Mesodermal cell (in vitro differentiated cells): Measurements from ENCODE around the gene PRTN3.
"Not testable (repeated sequence)": the region's sequence is repeated elsewhere in the genome, so short reads cannot be mapped to it uniquely, and the experiment has no call there.

Experiments
- H3K27ac ChIP-seq: 2 replicates; pipeline ENCODE4 v1.7.0; 2013; ENCODE audit warnings: mild to moderate bottlenecking, low read depth, low read length, moderate library complexity; ENCODE audit not compliant: severe bottlenecking
- H3K36me3 ChIP-seq: 2 replicates; pipeline ENCODE4 v1.7.1; 2013; ENCODE audit warnings: mild to moderate bottlenecking, low read length, moderate library complexity; ENCODE audit not compliant: control insufficient read depth, insufficient read depth
- H3K4me1 ChIP-seq: one replicate; pipeline ENCODE4 v1.7.1; 2013; ENCODE audit warnings: mild to moderate bottlenecking, low read length; ENCODE audit not compliant: insufficient read depth, control insufficient read depth, poor library complexity, severe bottlenecking
- H3K4me3 ChIP-seq: 2 replicates; pipeline ENCODE4 v1.7.0; 2013; ENCODE audit warnings: low read length, control low read depth, mild to moderate bottlenecking; ENCODE audit not compliant: insufficient read depth, poor library complexity, severe bottlenecking; ENCODE audit errors: extremely low read depth
- H3K9me3 ChIP-seq: 2 replicates; pipeline ENCODE4 v1.7.1; 2013; ENCODE audit warnings: mild to moderate bottlenecking, low read length, moderate library complexity; ENCODE audit not compliant: control insufficient read depth
- WGBS, 2 experiments: methylation state at CpG; one replicate each; pipeline ENCODE4 v1.1.5; 2013; ENCODE audit warnings: missing lambda C conversion rate in 2 of 2; ENCODE audit not compliant: insufficient coverage in 2 of 2; 5-methylcytosine and 5-hydroxymethylcytosine counted together

PRTN3 gene

GRCh38 chr19:834216-834615 is 6.6 kb upstream of the PRTN3 start:
- no peak overlapping the region for H3K27ac ChIP-seq
- no peaks in the 10 kb centered on the region for H3K4me1 ChIP-seq
- H3K9me3 ChIP-seq, result no peaks in the 10 kb centered on the region
- WGBS, 2 experiments, result 91 to 95% methylated on average over 23 of the region's 24 CpGs
- no peak overlapping the region for H3K4me3 ChIP-seq
- no peaks in the 10 kb centered on the region for H3K36me3 ChIP-seq

GRCh38 chr19:835210-835810 is 5.5 kb upstream of the PRTN3 start:
- no peaks in the 10 kb centered on the region for H3K4me1 ChIP-seq
- 86 to 91% methylated on average over 27 to 30 of the region's 36 CpGs for WGBS, 2 experiments
- no peak overlapping the region for H3K27ac ChIP-seq
- H3K9me3 ChIP-seq, result no peaks in the 10 kb centered on the region
- H3K4me3 ChIP-seq, result no peak overlapping the region
- no peaks in the 10 kb centered on the region for H3K36me3 ChIP-seq

GRCh38 chr19:842802-843179 is 2.0 kb downstream of the PRTN3 start:
- H3K36me3 ChIP-seq, H3K4me1 ChIP-seq: not testable (repeated sequence)

GRCh38 chr19:843180-843835 is 2.5 kb downstream of the PRTN3 start:
- Histone ChIP-seq H3K27ac (no peak overlapping the region), H3K9me3 (no peaks in the 10 kb centered on the region), H3K4me3 (peak overlapping the region; percentile 8), H3K36me3 (no peaks in the 10 kb centered on the region), H3K4me1 (peaks cover 4% of the 10 kb centered on the region)
- WGBS, 2 experiments, result 10 to 11% methylated on average over 26 to 34 of the region's 46 CpGs

More at GRCh38 chr19:842802-843179, 2.0 kb downstream of the PRTN3 start:
- H3K27ac ChIP-seq, H3K9me3 ChIP-seq, H3K4me3 ChIP-seq: not testable (repeated sequence)
- 81 to 89% methylated on average over 5 of the region's 7 CpGs for WGBS, 2 experiments

DNA sequence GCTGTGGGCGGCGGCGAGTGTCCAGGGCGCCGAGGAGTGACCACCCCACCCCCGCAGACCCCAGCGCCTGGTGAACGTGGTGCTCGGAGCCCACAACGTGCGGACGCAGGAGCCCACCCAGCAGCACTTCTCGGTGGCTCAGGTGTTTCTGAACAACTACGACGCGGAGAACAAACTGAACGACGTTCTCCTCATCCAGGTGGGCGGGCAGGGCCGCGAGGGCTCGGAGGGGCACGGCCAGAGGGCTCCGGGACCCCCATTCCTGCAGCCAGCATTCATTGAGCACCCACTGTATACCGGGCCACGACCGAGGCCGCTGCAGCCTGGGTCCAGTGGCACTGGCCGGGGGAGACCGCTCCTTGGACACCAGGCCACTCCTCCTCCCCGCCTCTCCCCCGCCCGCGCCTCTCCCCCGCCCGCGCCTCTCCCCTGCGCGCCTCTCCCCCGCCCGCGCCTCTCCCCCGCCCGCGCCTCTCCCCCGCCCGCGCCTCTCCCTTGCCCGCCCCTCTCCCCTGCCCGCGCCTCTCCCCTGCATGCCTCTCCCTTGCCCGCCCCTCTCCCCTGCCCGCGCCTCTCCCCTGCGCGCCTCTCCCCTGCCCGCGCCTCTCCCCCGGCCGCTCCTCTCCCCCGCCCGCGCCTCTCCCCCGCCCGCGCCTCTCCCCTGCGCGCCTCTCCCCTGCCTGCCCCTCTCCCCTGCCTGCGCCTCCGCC is 3.2 kb downstream of the PRTN3 start:
- WGBS, 2 experiments, result 13 to 16% methylated on average over 28 to 30 of the region's 70 CpGs
- Histone ChIP-seq H3K9me3 (no peaks in the 10 kb centered on the region), H3K27ac (no peak overlapping the region), H3K4me3 (peak overlapping the region; percentile 8), H3K4me1 (peaks cover 4% of the 10 kb centered on the region), H3K36me3 (no peaks in the 10 kb centered on the region)

- no peak overlapping the region for H3K27ac ChIP-seq
- H3K4me1 ChIP-seq, result peaks cover 4% of the 10 kb centered on the region
- no peak overlapping the region for H3K4me3 ChIP-seq
- no peaks in the 10 kb centered on the region for H3K36me3 ChIP-seq
- 62 to 67% methylated on average over 7 to 8 of the region's 11 CpGs for WGBS, 2 experiments
- H3K9me3 ChIP-seq, result no peaks in the 10 kb centered on the region
Measured at GRCh38 chr19:844546-844971, 3.8 kb downstream of the PRTN3 start.

DNA sequence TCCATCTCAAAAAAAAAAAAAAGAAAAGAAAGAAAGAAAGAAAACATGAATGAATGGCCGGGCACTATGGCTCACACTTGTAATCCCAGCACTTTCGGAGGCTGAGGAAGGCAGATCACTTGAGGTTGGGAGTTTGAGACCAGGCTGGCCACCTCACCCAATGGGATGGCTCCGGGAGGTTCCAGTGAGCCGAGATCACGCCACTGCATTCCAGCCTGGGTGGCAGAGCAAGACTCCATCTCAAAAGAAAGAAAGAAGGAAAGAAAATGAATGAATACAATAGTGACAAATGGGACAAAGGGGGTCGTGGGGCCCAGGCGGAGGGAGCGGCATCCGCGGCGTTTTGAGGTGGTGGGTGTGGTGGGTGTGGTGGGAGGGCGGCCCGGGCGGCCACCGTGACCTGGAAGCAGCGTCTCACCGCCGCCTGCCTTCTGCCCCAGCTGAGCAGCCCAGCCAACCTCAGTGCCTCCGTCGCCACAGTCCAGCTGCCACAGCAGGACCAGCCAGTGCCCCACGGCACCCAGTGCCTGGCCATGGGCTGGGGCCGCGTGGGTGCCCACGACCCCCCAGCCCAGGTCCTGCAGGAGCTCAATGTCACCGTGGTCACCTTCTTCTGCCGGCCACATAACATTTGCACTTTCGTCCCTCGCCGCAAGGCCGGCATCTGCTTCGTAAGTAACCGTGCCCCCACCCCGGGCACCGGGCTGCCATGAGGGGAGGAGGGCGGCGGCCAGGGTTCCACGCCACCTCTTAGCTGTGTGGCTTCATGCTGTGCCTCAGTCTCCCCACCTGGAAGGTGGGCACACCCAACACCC is 5.1 kb downstream of the PRTN3 start:
- 80% methylated on average over 33 to 37 of the region's 37 CpGs for WGBS, 2 experiments
- no peaks in the 10 kb centered on the region for H3K36me3 ChIP-seq
- H3K9me3 ChIP-seq, result no peaks in the 10 kb centered on the region
- H3K4me1 ChIP-seq, result peaks cover 4% of the 10 kb centered on the region
- no peak overlapping the region for H3K4me3 ChIP-seq
- H3K27ac ChIP-seq, result no peak overlapping the region

DNA sequence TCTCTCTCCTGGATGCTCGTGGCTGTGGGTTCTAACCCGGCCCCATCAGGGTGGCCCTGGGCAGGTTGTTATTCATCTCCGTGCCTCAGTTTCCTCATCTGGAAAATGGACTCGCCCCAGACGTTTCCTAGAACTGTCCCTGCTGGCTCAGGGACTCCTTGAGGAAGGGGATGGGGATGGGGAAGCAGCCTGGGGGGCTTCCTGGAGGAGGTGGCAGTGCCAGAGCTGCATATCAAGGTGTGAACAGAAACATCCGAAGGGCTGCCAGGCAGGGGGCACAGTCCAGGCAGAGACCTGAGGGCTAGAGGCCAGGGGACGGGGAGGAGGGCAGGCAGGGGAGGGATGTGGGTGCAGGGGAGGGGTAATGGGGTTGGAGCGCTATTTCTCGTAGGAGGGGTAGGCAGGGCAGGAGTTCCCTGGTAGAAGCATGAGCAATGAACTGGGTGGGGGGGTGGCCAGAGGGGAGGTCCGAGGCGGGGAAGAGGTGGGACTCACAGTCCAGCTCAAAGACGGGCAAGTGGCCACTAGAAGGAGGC is 7.7 kb downstream of the PRTN3 start:
- Histone ChIP-seq H3K9me3 (no peaks in the 10 kb centered on the region), H3K4me1 (peaks cover under 1% of the 10 kb centered on the region), H3K27ac (no peak overlapping the region), H3K36me3 (no peaks in the 10 kb centered on the region), H3K4me3 (no peak overlapping the region)
- 62 to 78% methylated on average over 9 to 12 of the region's 12 CpGs for WGBS, 2 experiments

GRCh38 chr19:849195-849594 is 8.4 kb downstream of the PRTN3 start:
- H3K36me3 ChIP-seq, H3K4me3 ChIP-seq, H3K9me3 ChIP-seq, H3K27ac ChIP-seq, H3K4me1 ChIP-seq: not testable (repeated sequence)
- 81 to 83% methylated on average over 7 of the region's 8 CpGs for WGBS, 2 experiments

GRCh38 chr19:850221-850978 is 9.6 kb downstream of the PRTN3 start:
- no peak overlapping the region for H3K4me3 ChIP-seq
- H3K27ac ChIP-seq, result no peak overlapping the region
- H3K9me3 ChIP-seq, result no peaks in the 10 kb centered on the region
- 40 to 44% methylated on average over 12 to 22 of the region's 28 CpGs for WGBS, 2 experiments
- no peaks in the 10 kb centered on the region for H3K36me3 ChIP-seq
- H3K4me1 ChIP-seq, result no peaks in the 10 kb centered on the region
